ENCODE measurements around the gene FBLN1.

GRCh38 chr22:45631140-45631840 is 128.6 kb downstream of the FBLN1 start:
- TF ChIP-seq CTCF (IDR thresholded peaks at IDR 0.05) (no peak), RXRA (IDR thresholded peaks at IDR 0.05; ENCODE audit: borderline replicate concordance, low read depth) (no peak), PBX3 (IDR thresholded peaks at IDR 0.05) (no peak), MAX (IDR thresholded peaks at IDR 0.05; ENCODE audit: low read depth) (no peak), GABPA (IDR thresholded peaks at IDR 0.05; ENCODE audit: low read depth) (no peak), RAD21 (IDR thresholded peaks at IDR 0.05; ENCODE audit: low read length) (no peak), EP300 (IDR thresholded peaks at IDR 0.05; ENCODE audit: borderline replicate concordance in 1 of 2, low read depth in 1 of 2, low read length in 1 of 2) (no peak), TEAD4 (IDR thresholded peaks at IDR 0.05; ENCODE audit: borderline replicate concordance, insufficient read depth) (no peak), MEF2A (IDR thresholded peaks at IDR 0.05; ENCODE audit: borderline replicate concordance, low read depth) (no peak), REST (IDR thresholded peaks at IDR 0.05; ENCODE audit: low read depth, low read length) (no peak), EZH2phosphoT487 (IDR thresholded peaks at IDR 0.05; ENCODE audit: borderline replicate concordance, low read depth) (no peak), YY1 (IDR thresholded peaks at IDR 0.05; ENCODE audit: low read depth) (no peak), MXI1 (IDR thresholded peaks at IDR 0.05; ENCODE audit: low read depth, low read length) (no peak)
